Tibial artery (tissue), 4 donors: ENCODE results near the gene FARSB.

ENCODE experiments used
- DNase-seq, 2 donors: peaks; one replicate each; pipeline ENCODE4 v3.0.0-alpha.2; 2019
- H3K27ac ChIP-seq, 2 donors: fragments of 200-600 bp; sonication (generic) in 1 of 2; 1 replicate in 1 of 2; 2 replicates in 1 of 2; pipeline ENCODE4 v1.5.1; 2018 to 2019; ENCODE audit warnings: mild to moderate bottlenecking in 1 of 2
- H3K27me3 ChIP-seq, 2 donors: fragments of 200-600 bp; sonication (generic) in 1 of 2; one replicate each; pipeline versions ENCODE4 v1.5.1 to v1.6.0; 2016 to 2019
- H3K36me3 ChIP-seq, 3 donors: fragments of 200-600 bp; sonication (generic) in 2 of 3; one replicate each; pipeline ENCODE4 v1.5.1; 2016 to 2019; ENCODE audit warnings: mild to moderate bottlenecking in 2 of 3
- H3K4me1 ChIP-seq, 4 donors: fragments of 200-600 bp; sonication (generic) in 2 of 4; 1 replicate in 3 of 4; 2 replicates in 1 of 4; pipeline ENCODE4 v1.5.1; 2016 to 2019
- H3K4me3 ChIP-seq, 2 donors: fragments of 200-600 bp; sonication (generic) in 1 of 2; 1 replicate in 1 of 2; 2 replicates in 1 of 2; pipeline ENCODE4 v1.5.1; 2018 to 2019; ENCODE audit warnings: mild to moderate bottlenecking in 2 of 2
- H3K9me3 ChIP-seq, 3 donors: fragments of 200-600 bp; sonication (generic) in 1 of 3; one replicate each; pipeline ENCODE4 v1.5.1; 2016 to 2019
- intact Hi-C: fragments of 100-400 bp; cut with DNase I; formaldehyde crosslinking; loops from one replicate; pipeline ENCODE4 v1.15.0; 2023; ENCODE audit warnings: low total_unique reads
- TF ChIP-seq, protein P1 (sequence below), 2 experiments: fragments of 200-600 bp in 1 of 2; fragments of 450-650 bp in 1 of 2; IDR thresholded peaks; one replicate each; pipeline ENCODE4 v1.5.1; 2017 to 2019; ENCODE audit warnings: antibody characterized with exemption in 2 of 2, mild to moderate bottlenecking in 1 of 2, moderate library complexity in 1 of 2

The FARSB gene

DNA sequence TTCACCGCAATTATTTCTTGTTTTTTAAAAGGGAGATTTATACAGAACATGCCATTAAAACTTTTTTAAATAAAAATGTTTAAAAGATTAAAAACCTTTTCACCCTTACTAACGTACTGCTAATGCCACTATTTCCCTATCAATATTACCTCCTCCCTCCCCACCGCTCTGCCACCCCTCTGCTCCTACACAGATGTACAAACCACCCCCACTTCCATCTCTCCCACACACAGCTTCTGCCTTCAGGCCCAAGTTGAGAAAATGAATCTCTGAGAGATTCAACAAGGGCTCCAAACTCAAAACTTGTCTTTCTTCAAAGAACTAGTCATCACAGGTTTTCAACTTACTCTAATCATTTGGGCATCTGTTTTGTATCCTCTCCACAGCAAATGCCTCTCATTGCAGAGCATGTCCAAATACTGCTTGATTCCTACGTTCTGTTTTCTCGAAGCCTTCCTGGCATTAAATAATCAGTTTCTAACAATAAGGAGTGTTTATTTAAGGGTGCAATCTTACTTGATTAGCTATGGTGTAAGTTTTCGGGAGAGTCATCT, 32.1 kb downstream of the FARSB start:
- Histone ChIP-seq H3K9me3 (no peaks in the 10 kb centered on the region), H3K4me3 (no peak overlapping the region), H3K27ac (no peak overlapping the region), H3K27me3 (no peaks in the 10 kb centered on the region), H3K36me3 (peaks cover 40 to 90% (median 69%) of the 10 kb centered on the region in 3 donors), H3K4me1 (no peaks in the 10 kb centered on the region)
- DNase-seq = no peak
- intact Hi-C loops = no loop called here
- TF ChIP-seq, protein P1, sequence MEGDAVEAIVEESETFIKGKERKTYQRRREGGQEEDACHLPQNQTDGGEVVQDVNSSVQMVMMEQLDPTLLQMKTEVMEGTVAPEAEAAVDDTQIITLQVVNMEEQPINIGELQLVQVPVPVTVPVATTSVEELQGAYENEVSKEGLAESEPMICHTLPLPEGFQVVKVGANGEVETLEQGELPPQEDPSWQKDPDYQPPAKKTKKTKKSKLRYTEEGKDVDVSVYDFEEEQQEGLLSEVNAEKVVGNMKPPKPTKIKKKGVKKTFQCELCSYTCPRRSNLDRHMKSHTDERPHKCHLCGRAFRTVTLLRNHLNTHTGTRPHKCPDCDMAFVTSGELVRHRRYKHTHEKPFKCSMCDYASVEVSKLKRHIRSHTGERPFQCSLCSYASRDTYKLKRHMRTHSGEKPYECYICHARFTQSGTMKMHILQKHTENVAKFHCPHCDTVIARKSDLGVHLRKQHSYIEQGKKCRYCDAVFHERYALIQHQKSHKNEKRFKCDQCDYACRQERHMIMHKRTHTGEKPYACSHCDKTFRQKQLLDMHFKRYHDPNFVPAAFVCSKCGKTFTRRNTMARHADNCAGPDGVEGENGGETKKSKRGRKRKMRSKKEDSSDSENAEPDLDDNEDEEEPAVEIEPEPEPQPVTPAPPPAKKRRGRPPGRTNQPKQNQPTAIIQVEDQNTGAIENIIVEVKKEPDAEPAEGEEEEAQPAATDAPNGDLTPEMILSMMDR (IDR thresholded peaks at IDR 0.05) = no peak

DNA sequence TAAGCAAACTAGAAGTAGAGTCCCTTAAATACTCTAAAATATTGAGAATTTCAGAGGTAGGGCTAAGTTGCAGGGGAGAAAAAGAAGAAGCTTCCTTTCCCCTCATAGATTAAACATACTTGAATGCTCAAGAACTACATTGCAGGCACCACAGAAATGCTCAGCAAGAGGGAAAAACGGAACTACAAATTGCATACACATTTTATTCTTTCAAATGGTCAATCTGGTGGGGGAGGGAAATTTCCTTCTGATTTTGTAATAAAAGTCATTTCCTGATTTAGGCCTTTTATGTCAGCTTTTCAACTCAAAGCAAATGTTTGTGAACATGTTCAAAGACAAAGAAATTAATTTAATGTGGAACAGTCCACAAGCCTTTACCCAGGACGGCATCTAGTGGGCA, 33.0 kb downstream of the FARSB start:
- Histone ChIP-seq H3K9me3 (no peaks in the 10 kb centered on the region), H3K4me1 (no peaks in the 10 kb centered on the region), H3K27me3 (no peaks in the 10 kb centered on the region), H3K36me3 (peaks cover 35 to 82% (median 61%) of the 10 kb centered on the region in 3 donors), H3K4me3 (no peak overlapping the region), H3K27ac (no peak overlapping the region)
- TF ChIP-seq, protein P1 (IDR thresholded peaks at IDR 0.05) = no peak
- intact Hi-C loops = no loop called here
- no peak for DNase-seq

DNA sequence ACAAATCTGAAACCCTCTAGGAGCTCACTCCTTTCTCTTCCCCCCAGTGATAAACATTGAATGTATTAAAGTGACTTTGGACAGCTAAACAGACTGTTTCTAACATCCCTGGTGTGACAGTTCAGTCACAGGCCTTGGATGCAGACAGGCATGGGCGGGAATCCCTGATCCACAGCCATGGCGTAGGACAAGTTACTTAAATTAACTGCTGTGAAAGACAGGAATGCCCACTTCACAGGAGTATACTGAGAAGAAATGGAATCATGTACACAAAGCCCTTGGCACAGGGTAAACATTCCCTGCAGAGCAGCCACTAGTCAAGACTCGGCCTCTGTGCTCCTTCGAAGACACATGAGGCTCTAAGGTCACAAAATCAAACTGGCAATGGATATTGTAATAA, 34.0 kb downstream of the FARSB start:
- Histone ChIP-seq H3K4me1 (no peaks in the 10 kb centered on the region), H3K27ac (no peak overlapping the region), H3K36me3 (peaks cover 29 to 78% (median 59%) of the 10 kb centered on the region in 3 donors), H3K27me3 (no peaks in the 10 kb centered on the region), H3K9me3 (no peaks in the 10 kb centered on the region), H3K4me3 (no peak overlapping the region)
- TF ChIP-seq, protein P1 (IDR thresholded peaks at IDR 0.05) = no peak
- DNase-seq = no peak
- intact Hi-C loops = no loop called here

DNA sequence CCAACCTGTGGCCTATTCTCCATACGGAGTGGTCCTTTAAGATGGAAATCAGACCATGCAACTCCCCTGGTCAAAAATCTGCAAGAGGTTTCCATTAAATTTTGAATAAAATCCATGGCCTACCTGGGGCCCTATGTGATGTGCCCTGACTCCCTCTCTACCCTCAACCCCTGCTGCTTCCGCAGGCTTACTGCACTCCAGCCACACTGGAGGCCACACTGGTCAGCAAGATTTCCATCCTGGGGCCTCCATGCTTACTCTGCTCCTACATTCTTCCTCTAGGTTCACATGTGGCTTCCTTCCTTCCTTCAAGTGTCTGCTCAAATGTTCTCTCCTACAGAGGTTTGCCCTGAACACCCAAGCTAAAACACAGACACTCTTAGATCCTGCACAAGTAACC, 40.6 kb downstream of the FARSB start:
- Histone ChIP-seq H3K27me3 (no peaks in the 10 kb centered on the region), H3K4me3 (no peak overlapping the region), H3K9me3 (no peaks in the 10 kb centered on the region), H3K4me1 (no peaks in the 10 kb centered on the region), H3K36me3 (peaks cover 27 to 59% (median 30%) of the 10 kb centered on the region in 3 donors), H3K27ac (no peak overlapping the region)
- intact Hi-C loops = loop anchor here (10.0 kb wide), 1 partner anchor 561 kb away; no protein-coding TSS in a partner anchor
- DNase-seq = no peak
- TF ChIP-seq, protein P1 (IDR thresholded peaks at IDR 0.05) = no peak

DNA sequence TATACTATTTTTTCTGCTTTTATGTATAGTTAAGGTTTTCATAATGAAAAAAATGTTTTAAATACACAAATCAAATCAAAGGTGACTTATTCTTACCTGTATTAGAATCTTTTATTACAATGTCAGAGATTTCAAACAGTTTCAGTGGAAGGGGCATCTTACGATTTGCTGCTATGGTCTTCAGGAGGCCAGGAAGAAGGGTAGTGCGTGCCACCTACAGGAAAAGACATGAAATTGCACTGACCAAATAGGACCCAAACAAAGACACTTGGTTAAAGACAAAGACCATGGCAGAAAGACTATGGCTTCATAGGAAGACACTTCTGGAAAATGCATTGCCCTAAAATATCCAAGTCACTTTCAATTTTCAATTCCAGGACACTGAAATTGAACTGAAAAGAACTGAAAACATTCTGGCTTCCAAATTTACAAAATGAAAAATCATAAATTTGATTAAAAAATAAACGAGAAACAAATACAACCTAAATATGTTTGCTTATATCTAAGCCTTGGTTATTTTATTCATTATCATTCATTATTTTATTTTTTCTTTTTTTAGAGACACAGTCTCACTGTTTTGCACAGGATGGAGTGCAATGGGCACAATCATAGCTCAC, 42.1 kb downstream of the FARSB start:
- no peak for DNase-seq
- Histone ChIP-seq H3K36me3 (peaks cover 22 to 53% (median 27%) of the 10 kb centered on the region in 3 donors), H3K27me3 (no peaks in the 10 kb centered on the region), H3K27ac (no peak overlapping the region), H3K4me3 (no peak overlapping the region), H3K9me3 (no peaks in the 10 kb centered on the region), H3K4me1 (peaks cover 0 to 11% (median 5%) of the 10 kb centered on the region in 4 donors)
- intact Hi-C loops = loop anchor here (10.0 kb wide), 1 partner anchor 559 kb away; no protein-coding TSS in a partner anchor
- TF ChIP-seq, protein P1 (IDR thresholded peaks at IDR 0.05) = peak; percentile 54 to 55
